T follicular helper cell (primary cell): ENCODE results near the gene PLAAT3.
"Not testable (repeated sequence)": the region's sequence is repeated elsewhere in the genome, so short reads cannot be mapped to it uniquely, and the experiment has no call there.

ENCODE experiments used
- DNase-seq: peaks from one replicate; pipeline ENCODE4 v3.0.0-alpha.2; 2020; ENCODE audit warnings: low read depth

The PLAAT3 gene

DNA sequence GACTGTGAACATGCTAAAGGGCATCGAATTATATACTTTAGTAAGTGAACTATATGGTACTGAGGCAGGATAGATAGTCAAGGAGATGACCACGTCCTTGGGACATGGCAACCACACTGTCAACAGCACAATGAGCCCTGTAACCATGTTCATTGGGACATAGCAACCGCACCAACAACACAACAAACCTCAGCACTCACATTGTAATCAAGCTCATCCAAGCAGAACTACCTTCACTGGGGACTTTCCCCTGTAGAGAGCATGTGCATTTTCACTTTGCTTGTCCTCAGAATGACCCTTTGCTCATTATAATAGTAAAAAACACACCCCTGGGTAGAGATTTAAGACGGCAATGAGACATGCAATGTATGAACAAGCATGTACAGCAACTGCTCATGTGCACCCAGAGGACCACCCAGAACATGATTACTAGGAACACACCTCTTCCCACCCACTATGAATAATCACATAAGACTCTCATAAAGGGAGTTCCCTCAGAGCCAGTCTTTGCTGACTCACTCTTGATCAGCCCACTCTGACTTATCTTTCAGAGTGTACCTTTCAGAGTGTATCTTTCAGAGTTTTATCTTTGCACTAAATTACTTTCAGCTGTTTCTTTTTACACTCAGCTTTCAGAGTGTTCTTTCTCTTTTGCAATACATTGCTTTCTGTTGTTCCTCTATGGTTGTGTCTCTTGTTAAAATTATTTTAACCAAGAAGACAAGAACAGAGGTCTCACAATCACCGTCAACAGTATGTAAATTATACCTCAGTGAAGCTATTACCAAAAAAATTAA is 47.0 kb downstream of the PLAAT3 start:
- DNase-seq: peak; percentile 71

DNA sequence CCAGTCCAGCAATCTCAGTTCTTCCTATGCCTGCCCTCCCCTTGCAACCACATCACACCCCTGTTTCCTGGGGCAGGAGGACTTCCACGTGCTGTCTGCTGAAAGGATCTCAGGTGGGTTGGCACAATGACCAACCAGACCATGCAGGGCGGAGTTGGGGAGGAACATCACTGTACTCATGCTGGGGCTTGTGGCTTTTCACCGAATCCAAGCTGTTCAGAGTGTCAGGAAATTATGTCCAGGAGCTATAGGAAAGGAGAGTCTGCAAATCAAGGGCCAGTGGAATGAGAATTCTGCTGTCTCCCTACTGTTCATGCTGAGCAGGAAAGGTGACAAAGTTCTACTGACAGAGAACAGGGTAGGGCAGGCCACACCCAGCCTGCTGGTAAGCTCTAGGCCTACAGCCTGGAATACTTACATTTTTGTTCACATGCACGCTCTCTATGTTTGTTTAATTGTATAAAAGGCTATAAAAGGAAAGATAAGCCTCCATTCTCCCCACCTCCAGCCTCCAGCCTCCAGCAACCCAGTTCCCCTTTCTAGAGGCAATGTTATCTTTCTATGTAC is 49.4 kb downstream of the PLAAT3 start:
- DNase-seq: no peak

DNA sequence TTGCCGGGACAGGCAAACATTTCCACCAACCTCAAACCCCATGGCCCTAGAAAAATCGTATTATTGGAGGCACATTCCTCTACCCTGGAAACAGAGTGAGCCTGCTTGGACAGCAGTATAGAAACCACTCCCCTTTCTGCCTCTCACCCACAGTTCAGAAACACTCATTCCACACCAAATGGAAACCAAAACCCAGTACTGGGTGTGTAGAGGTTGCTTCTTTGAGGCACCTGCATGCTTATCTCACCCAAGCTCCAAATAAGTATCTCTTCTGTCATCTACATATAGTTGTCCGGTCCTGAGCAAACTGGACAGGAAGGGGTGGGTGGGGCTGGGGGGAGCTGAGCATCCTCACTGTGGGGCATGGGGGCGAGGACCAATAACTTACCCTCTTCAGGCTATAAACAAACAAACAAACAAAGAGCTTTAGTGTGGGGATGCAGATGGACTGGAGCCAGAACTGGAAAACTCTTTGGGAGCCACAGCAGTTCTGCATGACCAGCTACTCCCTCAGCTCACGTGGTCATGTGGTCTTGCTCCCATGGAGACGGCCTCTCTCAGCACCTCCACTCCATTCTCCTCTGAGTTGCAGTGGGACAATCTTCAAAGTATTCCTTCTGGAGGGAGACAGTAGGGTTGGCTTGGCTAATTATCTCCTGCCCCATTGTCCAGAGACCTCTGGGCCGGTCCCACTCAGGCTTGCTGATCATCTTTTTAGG is 50.0 kb downstream of the PLAAT3 start:
- no peak for DNase-seq

- no peak for DNase-seq
Measured at GRCh38 chr11:63563201-63564055, 50.8 kb downstream of the PLAAT3 start, which contains the start of gene PLAAT2. TSS of gene PLAAT2 (minus strand) at chr11:63563379. CDS start at chr11:63563324, 55 bp downstream.

DNA sequence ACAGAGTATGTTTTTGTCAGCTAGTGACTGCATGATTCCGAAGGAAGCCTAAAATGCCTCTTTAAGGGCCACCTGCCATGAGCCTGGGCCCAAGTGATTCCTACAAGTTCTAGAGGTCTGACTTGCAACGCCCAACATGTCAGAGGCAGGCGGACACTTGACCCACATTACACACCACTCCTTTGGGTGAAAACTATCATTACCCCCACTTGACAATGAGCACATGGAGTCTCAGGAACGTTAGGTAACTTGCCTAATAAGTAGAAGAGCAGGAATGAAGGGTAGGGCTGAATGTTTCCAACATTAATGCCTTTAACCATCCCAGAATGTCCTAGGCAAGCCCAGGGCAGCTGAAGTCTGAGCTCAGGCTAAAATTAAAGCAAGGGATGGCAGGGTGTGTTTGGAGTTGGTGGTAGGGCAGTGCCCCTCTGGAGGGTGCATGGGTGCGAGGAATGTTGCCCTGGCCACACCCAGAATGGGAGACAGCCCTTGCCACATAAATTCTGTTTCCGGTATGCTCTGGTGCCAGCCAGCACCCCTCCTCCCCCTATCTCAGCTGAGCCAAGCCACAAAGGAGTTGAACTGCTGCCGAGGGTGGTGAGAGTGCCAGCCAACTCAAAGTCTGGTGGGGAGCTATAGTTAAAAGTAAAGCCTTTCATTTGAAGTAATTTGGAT is 53.6 kb downstream of the PLAAT3 start:
- no peak for DNase-seq

GRCh38 chr11:63558459-63559157 is 55.6 kb downstream of the PLAAT3 start:
- DNase-seq: no peak

GRCh38 chr11:63557570-63557969 is 56.7 kb downstream of the PLAAT3 start:
- no peak for DNase-seq

- no peak for DNase-seq
Measured at GRCh38 chr11:63556404-63557013, 57.7 kb downstream of the PLAAT3 start.

DNA sequence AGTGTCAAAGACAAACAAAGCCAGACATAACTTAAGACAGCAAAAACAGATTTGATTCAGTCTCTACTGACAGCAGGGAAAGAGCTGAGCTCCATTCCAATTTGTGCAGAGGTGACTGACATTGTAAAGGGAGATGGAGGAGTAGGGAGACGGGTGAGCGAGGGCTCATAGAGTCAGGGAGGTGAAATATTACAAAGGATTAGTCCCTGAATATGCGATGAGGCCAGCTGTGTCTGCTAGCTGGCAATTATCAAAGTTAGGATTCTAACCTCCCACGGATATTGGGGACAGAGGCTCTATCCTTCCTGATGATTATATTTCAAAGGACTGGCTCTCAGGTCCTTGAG is 59.4 kb downstream of the PLAAT3 start:
- DNase-seq: no peak

GRCh38 chr11:63553759-63554158 is 60.5 kb downstream of the PLAAT3 start:
- peak; percentile 28 for DNase-seq

DNA sequence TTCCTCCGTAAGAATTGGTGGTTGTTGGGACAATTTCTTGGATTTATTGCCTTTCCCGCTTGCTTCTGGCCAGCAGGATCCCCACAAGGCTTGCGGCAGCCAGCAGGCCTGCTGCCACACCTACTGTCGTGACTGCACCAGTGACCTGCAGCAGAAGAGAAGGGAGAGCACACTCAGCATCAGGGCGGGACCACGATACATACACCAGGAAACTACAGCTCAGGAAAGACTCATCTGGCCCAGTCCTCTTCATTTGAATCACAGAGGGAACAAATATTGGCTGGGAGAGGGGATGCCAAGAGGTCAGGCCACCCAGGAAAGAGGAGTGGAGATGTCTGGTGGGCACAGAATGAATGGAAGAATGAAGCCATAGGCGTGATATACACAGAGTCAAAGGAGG is 61.3 kb downstream of the PLAAT3 start:
- no peak for DNase-seq

DNA sequence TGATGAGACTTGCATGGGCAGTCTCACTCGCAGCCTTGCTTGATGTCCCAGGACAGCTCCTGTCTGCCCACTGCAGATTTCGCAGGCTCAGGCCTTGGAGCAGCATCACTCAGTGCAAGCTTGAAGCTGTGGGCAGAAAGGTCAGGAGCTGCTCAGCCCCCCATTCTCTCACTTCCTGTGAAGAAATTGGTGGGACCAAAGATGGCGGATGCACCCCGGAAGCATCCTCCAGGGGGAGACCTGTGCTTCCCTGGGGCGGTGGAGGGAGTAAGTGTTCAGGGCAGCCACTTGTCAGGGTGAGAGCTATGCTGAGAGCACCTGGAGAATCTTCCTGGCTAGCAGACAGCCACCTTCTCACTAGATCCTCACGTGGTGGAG is 62.4 kb downstream of the PLAAT3 start:
- no peak for DNase-seq

- no peak for DNase-seq
Measured at GRCh38 chr11:63551091-63551888, 62.9 kb downstream of the PLAAT3 start.

- not testable (repeated sequence) for DNase-seq
Measured at GRCh38 chr11:63550156-63550700, 64.0 kb downstream of the PLAAT3 start.

DNA sequence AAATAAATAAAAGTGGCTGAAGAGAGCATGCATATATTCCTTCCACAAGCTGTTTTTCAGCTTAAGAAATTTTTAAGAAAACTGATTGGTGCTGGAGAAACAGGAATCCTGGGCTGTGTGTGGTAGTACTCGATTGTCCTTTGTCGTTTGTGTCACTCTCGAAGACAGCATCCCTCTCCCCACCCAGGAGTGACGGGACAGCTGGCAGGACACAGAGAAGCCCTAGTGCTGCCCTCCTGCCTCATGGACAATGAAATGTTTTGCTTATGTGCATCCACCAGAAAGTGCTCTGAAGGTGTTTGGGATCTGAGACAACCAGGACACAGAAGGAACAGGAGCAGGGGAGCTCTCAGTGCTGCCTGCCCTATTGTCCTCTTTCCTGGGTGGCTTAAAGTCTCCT is 64.8 kb downstream of the PLAAT3 start:
- no peak for DNase-seq

- DNase-seq: no peak
Measured at GRCh38 chr11:63548178-63548577, 66.1 kb downstream of the PLAAT3 start.

DNA sequence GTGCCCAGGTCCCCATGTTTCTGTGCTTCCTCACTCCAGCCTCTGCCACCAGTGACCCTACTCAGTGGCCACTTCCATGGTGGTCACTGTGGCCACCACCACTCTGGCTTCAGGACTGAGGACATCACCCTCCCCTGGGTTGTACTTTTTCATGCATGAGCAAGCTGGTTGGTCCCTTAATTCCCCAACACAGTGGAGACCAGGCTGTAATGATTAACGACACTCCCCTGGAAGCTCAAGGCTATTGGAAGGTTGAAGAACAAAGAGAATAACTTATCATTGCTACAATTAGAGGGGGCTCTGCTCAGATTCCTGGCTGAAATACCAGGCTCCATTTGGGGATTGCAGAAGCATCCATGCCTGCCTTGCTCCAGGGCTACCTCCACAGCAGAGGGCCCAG is 67.2 kb downstream of the PLAAT3 start:
- no peak for DNase-seq

GRCh38 chr11:63543711-63544110 is 70.5 kb downstream of the PLAAT3 start:
- no peak for DNase-seq

- not testable (repeated sequence) for DNase-seq
Measured at GRCh38 chr11:63542506-63542905, 71.7 kb downstream of the PLAAT3 start.
